Large intestine (tissue), 3 donors: ENCODE data around the gene HOXD11. TPM values are rescaled to one million over a fixed set of nuclear protein-coding genes. Genes with fewer than 3 reads are reported as not detected.

ENCODE experiments used
- DNase-seq, 2 donors: peaks; one replicate each; pipeline versions ENCODE4 v3.0.0 to v3.0.0-alpha.2; 2013
- H3K27ac ChIP-seq: one replicate; pipeline ENCODE4 v1.5.1; 2013; ENCODE audit warnings: low read length
- H3K27me3 ChIP-seq: 2 replicates; pipeline ENCODE4 v1.6.1; 2013; ENCODE audit warnings: low read length; ENCODE audit not compliant: control insufficient read depth, insufficient read depth
- H3K36me3 ChIP-seq: 2 replicates; pipeline ENCODE4 v1.6.1; 2013; ENCODE audit warnings: low read length; ENCODE audit not compliant: control insufficient read depth, insufficient read depth
- H3K4me1 ChIP-seq: one replicate; pipeline ENCODE4 v1.6.1; 2013; ENCODE audit warnings: low read length; ENCODE audit not compliant: control insufficient read depth, insufficient read depth
- H3K4me3 ChIP-seq: one replicate; pipeline ENCODE4 v1.5.1; 2013; ENCODE audit warnings: low read length
- H3K9me3 ChIP-seq: one replicate; pipeline ENCODE4 v1.6.1; 2013; ENCODE audit warnings: mild to moderate bottlenecking, low read depth, low read length, moderate library complexity; ENCODE audit not compliant: control insufficient read depth
- WGBS: methylation state at CpG from one replicate; pipeline ENCODE4 v1.1.5; 2013; ENCODE audit warnings: low lambda C conversion rate; ENCODE audit not compliant: insufficient coverage; 5-methylcytosine and 5-hydroxymethylcytosine counted together
- polyA plus RNA-seq: library from polyadenylated mRNA; unstranded; fragments of 120-200 nt; gene quantifications from one replicate; pipeline ENCODE4 v1.2.1, GENCODE V29; 2013

HOXD11 gene
- polyA plus RNA-seq, 1 donor, result not detected

DNA sequence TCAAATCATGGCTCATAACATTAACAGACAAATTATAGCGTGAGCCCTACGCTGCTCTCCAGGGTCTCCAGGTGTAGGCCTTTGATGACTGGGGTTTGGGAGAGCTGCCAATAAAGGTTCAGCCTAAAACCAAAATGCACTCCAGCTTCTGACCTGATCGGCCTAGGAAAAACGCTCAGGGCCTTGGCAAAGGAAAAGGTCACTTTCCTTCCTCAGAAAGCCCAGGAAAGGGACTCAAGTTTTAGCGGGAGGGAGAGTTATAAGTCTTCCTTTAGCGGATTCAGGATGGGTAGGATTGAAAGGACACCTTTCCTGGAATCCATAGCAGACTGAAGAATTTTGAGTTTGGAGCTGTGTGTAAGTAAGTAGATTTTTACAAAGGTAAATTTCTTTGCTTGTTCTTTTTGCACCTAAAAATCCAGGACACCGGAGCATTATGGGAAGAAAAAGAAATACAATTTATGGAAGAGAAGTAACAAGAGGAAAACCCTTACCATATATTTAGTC is 32.1 kb upstream of the HOXD11 start:
- Histone ChIP-seq H3K27ac (no peak overlapping the region), H3K4me3 (no peak overlapping the region), H3K4me1 (peaks cover 4% of the 10 kb centered on the region), H3K9me3 (peaks cover 9% of the 10 kb centered on the region), H3K27me3 (peaks cover 95% of the 10 kb centered on the region), H3K36me3 (no peaks in the 10 kb centered on the region)
- 40% methylated on average over 2 of the region's 7 CpGs for WGBS
- no peak for DNase-seq

DNA sequence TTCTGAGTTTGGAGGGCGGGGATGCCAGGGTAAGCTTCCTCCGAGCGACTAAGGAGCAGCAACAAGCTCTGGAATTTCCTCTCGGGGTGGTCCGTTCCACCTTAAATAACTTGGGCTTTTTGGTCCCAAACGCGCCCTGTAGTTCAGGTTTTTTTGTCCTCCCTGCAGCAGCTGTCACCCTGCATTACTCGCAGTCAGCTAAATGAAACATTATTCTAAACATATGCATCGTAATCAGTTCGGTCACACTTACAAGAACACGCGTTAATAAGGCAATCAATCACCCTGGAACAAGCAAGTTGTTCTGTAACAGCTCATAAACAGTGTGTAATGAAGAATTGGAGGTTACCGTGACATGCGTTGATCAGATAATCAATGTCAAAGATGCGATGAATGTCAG is 31.6 kb upstream of the HOXD11 start:
- Histone ChIP-seq H3K27ac (no peak overlapping the region), H3K9me3 (peaks cover 9% of the 10 kb centered on the region), H3K4me3 (no peak overlapping the region), H3K4me1 (peaks cover 4% of the 10 kb centered on the region), H3K27me3 (peaks cover 93% of the 10 kb centered on the region), H3K36me3 (no peaks in the 10 kb centered on the region)
- WGBS, result 10% methylated on average over 2 of the region's 15 CpGs
- peak in 1 of 2 donors; percentile 1 for DNase-seq

DNA sequence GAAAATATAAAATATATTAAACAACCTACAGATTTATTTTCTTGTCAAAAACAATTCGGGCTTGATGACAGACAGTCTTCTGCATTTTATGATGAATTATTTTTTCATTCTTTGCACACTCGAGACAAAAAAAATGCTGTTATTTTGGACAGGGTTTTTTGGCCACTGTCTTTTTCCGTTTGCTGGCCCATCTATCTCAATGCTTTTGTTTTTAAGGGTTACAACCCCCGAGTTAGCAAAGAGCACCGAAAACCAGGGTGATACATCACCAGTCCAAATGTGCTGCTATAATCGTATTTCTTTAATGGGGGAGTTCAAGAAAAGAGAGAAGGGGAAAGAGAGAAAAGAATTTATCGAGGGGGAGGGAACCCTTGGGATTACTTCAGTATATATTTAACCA is 31.0 kb upstream of the HOXD11 start:
- Histone ChIP-seq H3K27me3 (peaks cover 93% of the 10 kb centered on the region), H3K4me1 (peaks cover 4% of the 10 kb centered on the region), H3K9me3 (peaks cover 15% of the 10 kb centered on the region), H3K36me3 (no peaks in the 10 kb centered on the region), H3K27ac (no peak overlapping the region), H3K4me3 (no peak overlapping the region)
- no peak for DNase-seq
- WGBS, result 12% methylated on average over 4 of the region's 7 CpGs

DNA sequence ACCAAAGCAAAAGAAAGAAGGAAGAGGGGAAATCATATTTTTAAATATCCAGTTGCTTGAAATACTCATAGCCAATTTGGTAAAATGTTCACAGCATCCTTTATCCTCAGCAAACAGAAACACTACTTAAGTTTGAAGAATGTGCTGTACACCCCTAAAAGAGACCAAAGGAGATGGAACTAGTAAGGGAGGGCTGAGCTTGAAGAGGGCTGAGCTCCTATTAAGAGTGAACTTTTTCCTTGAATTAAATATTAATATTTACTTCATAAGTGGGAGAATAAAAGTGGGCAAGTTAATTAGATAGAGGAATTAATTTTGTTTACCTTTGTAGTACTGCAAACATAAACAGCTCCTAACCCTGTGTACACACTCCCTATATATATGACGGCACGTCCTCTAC is 30.3 kb upstream of the HOXD11 start:
- Histone ChIP-seq H3K27me3 (peaks cover 93% of the 10 kb centered on the region), H3K36me3 (no peaks in the 10 kb centered on the region), H3K4me1 (peaks cover 4% of the 10 kb centered on the region), H3K9me3 (peaks cover 11% of the 10 kb centered on the region), H3K4me3 (no peak overlapping the region), H3K27ac (no peak overlapping the region)
- DNase-seq, result no peak
- WGBS, result no CpG with 5 or more reads among the region's 2 CpGs

DNA sequence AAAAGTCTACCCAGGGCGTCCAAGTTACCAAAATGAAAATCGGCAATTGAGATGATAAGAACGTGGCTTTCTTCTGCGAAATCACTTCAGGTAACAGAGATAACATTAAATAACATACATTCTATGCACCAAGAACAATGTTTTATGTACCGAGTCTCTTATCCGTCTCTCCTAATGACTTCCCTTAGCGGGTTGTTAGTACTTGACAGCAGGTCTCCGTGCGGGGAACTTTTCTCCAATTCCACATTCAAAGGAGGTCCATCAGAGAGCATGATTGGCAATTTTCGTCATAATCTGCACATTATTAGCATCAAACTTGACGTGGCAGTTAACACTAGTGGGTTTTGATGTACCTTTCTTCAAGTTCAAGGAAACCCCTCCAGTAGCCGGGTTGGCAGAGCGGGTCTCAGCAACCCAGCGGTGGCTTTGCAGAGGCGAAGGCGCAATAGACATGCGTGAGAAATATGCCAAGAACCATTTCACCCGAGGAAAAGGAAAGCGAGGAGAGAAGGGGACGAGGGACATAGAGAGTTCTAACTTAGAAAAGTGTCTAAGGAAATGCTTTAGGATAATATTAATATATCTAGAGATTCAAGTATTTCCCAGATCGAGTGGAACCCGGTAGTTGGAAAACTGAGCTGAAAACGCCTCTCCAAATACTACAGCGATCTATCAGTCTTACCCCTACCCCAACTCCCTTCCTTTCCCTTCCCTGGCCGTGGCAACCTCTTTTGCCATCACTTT is 28.4 kb upstream of the HOXD11 start:
- Histone ChIP-seq H3K27me3 (peaks cover 93% of the 10 kb centered on the region), H3K9me3 (peaks cover 24% of the 10 kb centered on the region), H3K27ac (no peak overlapping the region), H3K4me1 (peaks cover 4% of the 10 kb centered on the region), H3K4me3 (no peak overlapping the region), H3K36me3 (no peaks in the 10 kb centered on the region)
- no CpG with 5 or more reads among the region's 25 CpGs for WGBS
- no peak for DNase-seq

DNA sequence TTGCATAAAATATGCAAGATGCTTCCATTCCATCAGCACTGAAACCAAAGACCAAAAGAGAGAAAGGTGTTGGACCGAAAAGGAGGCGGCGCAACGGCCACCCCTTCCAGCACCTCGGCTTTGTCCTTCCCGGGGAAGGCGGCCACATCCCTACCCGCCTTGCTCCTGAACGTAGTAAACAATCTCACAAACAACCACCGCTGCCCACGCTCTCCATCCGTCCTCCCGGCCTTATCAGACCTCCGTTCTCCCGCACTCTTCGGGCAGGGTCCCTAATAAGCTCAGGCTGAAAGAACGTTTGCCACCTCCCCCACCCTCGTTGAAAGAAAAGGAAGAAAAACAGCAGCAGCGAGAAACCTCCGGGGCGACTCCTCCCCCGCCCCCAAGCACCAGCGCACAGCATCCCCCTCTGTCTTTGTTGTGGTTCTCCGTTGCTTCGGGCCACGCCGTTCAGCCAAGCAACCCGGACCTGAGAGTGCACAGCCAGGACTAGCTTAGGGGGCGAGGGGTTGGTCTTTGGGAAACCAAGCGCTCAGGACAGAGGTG is 27.7 kb upstream of the HOXD11 start:
- Histone ChIP-seq H3K4me3 (no peak overlapping the region), H3K4me1 (peaks cover 4% of the 10 kb centered on the region), H3K27me3 (peaks cover 93% of the 10 kb centered on the region), H3K9me3 (peaks cover 28% of the 10 kb centered on the region), H3K36me3 (no peaks in the 10 kb centered on the region), H3K27ac (no peak overlapping the region)
- no peak for DNase-seq
- no CpG with 5 or more reads among the region's 30 CpGs for WGBS

DNA sequence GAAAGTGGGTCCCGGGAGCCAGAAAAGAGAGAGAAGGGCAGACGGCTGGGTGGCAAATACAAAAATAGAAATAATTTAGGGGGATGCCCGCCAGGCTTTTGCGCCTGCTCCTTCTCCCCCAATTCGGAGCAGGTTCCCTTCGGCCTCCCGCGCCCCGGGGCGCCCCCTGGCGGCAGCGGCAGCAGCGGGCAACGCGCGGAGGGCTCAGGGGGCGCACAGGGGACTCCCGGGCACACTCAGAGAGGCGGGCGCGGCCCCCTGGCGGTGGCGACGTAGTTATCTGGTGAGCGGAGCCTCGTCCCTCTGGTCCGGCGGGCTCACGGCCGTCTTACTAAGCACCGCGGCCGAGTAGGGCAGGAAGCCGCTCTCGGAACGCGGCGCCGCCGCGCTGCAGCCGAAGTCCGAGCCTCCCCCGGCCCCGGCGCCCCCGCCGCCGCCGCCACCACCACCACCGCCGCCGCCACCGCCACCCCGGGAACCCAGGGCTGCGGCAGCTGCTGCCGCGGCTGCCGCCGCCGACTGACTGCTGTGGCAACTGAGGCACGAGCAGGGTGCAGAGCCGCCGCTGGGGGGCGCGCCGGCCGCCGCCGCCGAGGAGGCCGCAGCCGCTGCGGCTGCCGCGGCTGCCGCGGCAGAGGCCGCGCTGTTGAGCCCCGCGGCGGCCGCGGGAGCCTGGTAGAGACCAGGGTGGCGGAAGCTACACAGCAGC is 27.1 kb upstream of the HOXD11 start:
- DNase-seq, result no peak
- H3K4me1 ChIP-seq, result peaks cover 4% of the 10 kb centered on the region
- H3K27ac ChIP-seq, result no peak overlapping the region
- H3K27me3 ChIP-seq, result peaks cover 93% of the 10 kb centered on the region
- H3K4me3 ChIP-seq, result no peak overlapping the region
- H3K36me3 ChIP-seq, result no peaks in the 10 kb centered on the region
- no CpG with 5 or more reads among the region's 86 CpGs for WGBS
- peaks cover 30% of the 10 kb centered on the region for H3K9me3 ChIP-seq

DNA sequence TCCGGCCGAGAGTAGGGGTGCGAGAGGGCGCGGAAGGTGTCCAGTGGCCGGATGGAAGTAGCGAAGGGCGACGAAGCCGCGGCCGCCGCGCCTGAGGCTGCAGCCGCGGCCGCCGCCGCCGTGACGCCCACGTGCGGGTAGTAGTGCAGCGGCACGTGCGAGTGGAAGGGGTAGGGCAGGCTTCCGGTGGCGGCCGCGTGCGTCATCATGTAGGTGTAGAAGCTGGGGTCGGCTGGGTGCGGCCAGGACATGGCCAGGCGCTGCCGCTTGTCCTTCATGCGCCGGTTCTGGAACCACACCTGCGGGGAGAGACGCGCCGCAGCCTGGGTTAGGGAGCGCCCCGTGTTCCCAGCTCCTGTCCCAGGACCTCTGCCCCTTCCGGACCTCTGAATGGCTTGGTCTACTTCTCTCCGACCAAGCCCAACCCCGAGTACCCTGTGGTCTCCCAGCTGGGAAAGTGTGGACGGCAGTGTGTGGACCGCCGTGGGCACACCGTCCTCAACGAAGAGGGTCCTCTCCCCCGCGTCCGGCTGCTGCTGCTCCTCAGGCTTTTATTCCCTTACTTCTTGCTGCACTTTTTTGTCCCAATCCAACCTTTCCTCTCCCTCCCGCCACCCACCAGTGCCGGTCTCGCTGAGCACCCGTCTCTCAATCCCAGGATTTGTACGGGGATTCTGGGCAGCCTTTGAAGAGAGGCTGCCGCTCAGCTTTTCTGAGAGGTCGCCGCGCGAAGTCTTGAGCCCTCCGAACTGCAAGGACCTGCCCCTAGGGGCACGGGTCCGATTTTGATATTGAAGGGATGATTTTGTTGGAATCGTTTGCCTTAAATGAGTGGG is 26.3 kb upstream of the HOXD11 start:
- Histone ChIP-seq H3K4me3 (no peak overlapping the region), H3K27ac (no peak overlapping the region), H3K27me3 (peaks cover 93% of the 10 kb centered on the region), H3K9me3 (peaks cover 33% of the 10 kb centered on the region), H3K36me3 (no peaks in the 10 kb centered on the region), H3K4me1 (peaks cover 4% of the 10 kb centered on the region)
- DNase-seq, result peak in 1 of 2 donors; percentile 51
- WGBS, result no CpG with 5 or more reads among the region's 68 CpGs

DNA sequence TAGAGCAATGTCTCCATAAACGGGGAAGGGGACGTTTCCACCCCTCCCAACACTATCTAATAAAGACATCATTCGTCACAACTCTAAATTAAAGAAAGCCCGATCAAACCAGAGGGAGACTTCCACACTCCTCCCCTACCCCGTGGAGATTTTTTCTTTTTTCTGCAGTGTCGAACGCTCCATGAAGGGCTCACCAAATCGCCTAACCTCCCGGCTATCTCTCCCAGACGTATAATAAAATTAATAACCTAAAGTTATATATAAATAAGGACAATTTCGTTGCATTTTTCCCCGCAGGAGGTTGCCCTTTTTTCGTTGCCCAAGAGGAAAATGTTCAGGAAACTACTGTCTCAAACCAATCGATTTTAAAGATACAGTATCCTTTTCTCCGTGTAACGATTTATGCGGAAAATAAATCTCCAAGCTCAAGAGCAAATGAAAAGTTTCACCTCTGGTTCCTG is 25.7 kb upstream of the HOXD11 start:
- Histone ChIP-seq H3K27me3 (peaks cover 93% of the 10 kb centered on the region), H3K4me3 (no peak overlapping the region), H3K4me1 (peaks cover 7% of the 10 kb centered on the region), H3K36me3 (no peaks in the 10 kb centered on the region), H3K27ac (no peak overlapping the region), H3K9me3 (peaks cover 37% of the 10 kb centered on the region)
- DNase-seq, result no peak
- 0% methylated on average over 3 of the region's 17 CpGs for WGBS
